ENCODE results near the gene C19orf12. TPM values are rescaled to one million over a fixed set of nuclear protein-coding genes. Genes with fewer than 3 reads are reported as not detected.

C19orf12 gene
- polyA plus RNA-seq, 1 experiment, result 33.9 TPM

- POLR2A ChIA-PET, result no interaction called here
- TF ChIP-seq CTCF (IDR thresholded peaks at IDR 0.05; ENCODE audit: insufficient read depth, low read depth, low read length), result no peak
- Histone ChIP-seq H3K27me3 (ENCODE audit: control insufficient read depth, insufficient read depth, low read length) (no peaks in the 10 kb centered on the region), H3K36me3 (ENCODE audit: control insufficient read depth, insufficient read depth, low read length) (no peaks in the 10 kb centered on the region), H3K4me3 (ENCODE audit: low read depth, low read length) (peak overlapping the region; percentile 1; the same call in 1 of the 2 replicates)
- CTCF ChIA-PET, result interaction anchor here (1.8 kb wide), 1 partner anchor 19 kb away, joined by 5 read pairs; no protein-coding TSS in a partner anchor
- peak; percentile 90 for DNase-seq (ENCODE audit: low read depth)
Observed at GRCh38 chr19:29687244-29687896, 27.7 kb downstream of the C19orf12 start.

GRCh38 chr19:29686285-29686805, 28.7 kb downstream of the C19orf12 start:
- Histone ChIP-seq H3K4me3 (ENCODE audit: low read depth, low read length) (no peak overlapping the region), H3K27me3 (ENCODE audit: control insufficient read depth, insufficient read depth, low read length) (no peaks in the 10 kb centered on the region), H3K36me3 (ENCODE audit: control insufficient read depth, insufficient read depth, low read length) (no peaks in the 10 kb centered on the region)
- no peak for TF ChIP-seq CTCF (IDR thresholded peaks at IDR 0.05; ENCODE audit: insufficient read depth, low read depth, low read length)
- no peak for DNase-seq (ENCODE audit: low read depth)
- CTCF ChIA-PET, result interaction anchor here (0.6 to 3.4 kb wide), 6 partner anchors 8 to 767 kb away, joined by 3 to 13 read pairs (median 3); partner anchors contain the start of gene C19orf12
- POLR2A ChIA-PET, result no interaction called here

DNA sequence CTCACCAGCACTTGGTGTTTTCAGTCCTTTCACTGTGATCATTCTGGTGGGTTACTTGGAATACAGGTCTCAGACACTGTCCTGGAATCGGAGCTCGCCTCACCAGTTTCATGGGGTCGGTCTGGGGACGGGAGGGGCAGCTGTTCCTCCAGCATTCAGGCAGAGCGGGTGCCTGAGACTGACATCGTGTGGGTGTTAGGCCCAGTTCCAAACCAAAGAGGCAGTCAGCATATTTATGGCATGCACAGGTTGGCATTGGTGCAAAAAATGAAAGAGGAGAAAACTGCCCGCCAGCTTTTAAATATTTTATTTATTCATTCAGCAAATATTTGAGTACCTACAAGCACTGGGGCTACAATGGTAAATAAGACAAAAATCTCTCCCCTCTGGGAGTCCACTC, 29.7 kb downstream of the C19orf12 start:
- Histone ChIP-seq H3K27me3 (ENCODE audit: control insufficient read depth, insufficient read depth, low read length) (no peaks in the 10 kb centered on the region), H3K36me3 (ENCODE audit: control insufficient read depth, insufficient read depth, low read length) (no peaks in the 10 kb centered on the region), H3K4me3 (ENCODE audit: low read depth, low read length) (no peak overlapping the region)
- no peak for TF ChIP-seq CTCF (IDR thresholded peaks at IDR 0.05; ENCODE audit: insufficient read depth, low read depth, low read length)
- ChIA-PET CTCF (interaction anchor here (0.9 to 3.4 kb wide), 4 partner anchors 9 to 31 kb away, joined by 3 to 13 read pairs (median 4); partner anchors contain the start of gene C19orf12), POLR2A (no interaction called here)
- DNase-seq (ENCODE audit: low read depth), result no peak

DNA sequence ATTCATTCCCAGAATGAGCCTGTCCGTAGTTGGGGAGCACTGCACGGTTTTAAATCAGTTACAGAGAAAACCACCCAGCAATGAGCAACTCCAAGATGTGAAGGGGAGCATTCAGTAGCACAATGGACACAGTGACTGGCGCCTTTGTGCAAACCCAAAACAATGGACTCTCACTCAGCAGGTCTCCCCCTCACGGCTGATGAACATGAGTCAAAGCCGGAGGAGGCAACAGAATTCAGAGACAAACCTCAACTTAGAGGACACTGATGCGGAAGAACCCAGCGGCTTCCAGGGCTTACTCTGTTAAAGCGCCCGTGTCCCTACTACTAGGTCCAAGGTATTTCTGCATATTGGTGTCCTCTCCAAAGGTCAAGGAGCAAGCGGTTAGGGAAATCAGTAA, 32.1 kb downstream of the C19orf12 start:
- H3K4me3 ChIP-seq (ENCODE audit: low read depth, low read length), result no peak overlapping the region
- ChIA-PET POLR2A (no interaction called here), CTCF (interaction anchor here (0.6 kb wide), 1 partner anchor 983 kb away, joined by 3 read pairs; no protein-coding TSS in a partner anchor)
- H3K36me3 ChIP-seq (ENCODE audit: control insufficient read depth, insufficient read depth, low read length), result no peaks in the 10 kb centered on the region
- no peaks in the 10 kb centered on the region for H3K27me3 ChIP-seq (ENCODE audit: control insufficient read depth, insufficient read depth, low read length)
- no peak for DNase-seq (ENCODE audit: low read depth)
- TF ChIP-seq CTCF (IDR thresholded peaks at IDR 0.05; ENCODE audit: insufficient read depth, low read depth, low read length), result no peak

DNA sequence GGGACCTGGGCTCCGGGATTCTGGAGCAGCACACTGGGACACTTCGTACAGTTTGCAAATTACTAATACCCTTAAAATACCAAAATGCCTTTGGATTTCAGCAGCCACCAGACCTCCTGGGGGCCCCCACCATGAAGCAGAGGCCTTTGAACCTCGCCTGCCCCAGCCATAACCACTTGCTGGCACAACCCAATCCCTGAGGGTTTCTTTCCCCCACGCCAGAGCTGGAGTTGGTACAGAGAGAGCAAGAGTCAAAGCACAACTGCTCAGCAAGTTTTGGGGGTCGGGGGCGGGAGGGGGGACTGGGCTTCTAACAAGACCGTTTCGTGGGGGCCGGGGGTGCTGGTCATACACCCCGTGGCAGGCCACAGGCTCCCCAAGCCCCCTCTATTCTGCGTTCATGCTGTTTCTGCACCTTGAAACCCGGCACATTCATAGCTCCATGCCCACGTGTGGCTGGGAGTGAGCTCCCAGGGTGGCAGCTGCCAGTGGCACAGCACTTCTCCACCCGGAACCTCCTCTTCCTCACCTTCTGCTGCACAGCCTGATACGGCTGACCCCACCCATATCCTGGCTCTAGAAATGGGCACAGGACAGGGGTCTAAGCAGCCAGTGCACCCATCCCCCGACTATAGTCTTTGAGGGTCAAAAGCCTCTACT, 32.7 kb downstream of the C19orf12 start:
- no peak for DNase-seq (ENCODE audit: low read depth)
- ChIA-PET CTCF (interaction anchor here (0.6 to 1.4 kb wide), 3 partner anchors 12 to 984 kb away, joined by 3 to 7 read pairs (median 6); no protein-coding TSS in a partner anchor), POLR2A (no interaction called here)
- Histone ChIP-seq H3K27me3 (ENCODE audit: control insufficient read depth, insufficient read depth, low read length) (no peaks in the 10 kb centered on the region), H3K4me3 (ENCODE audit: low read depth, low read length) (no peak overlapping the region), H3K36me3 (ENCODE audit: control insufficient read depth, insufficient read depth, low read length) (no peaks in the 10 kb centered on the region)
- no peak for TF ChIP-seq CTCF (IDR thresholded peaks at IDR 0.05; ENCODE audit: insufficient read depth, low read depth, low read length)

All from BJ (cell line).